Esophagus mucosa (tissue), 1 donor: ENCODE data around the gene MRGPRG. TPM values are rescaled to one million over a fixed set of nuclear protein-coding genes. Genes with fewer than 3 reads are reported as not detected.
A peak's percentile ranks its signal among the peaks of the same experiment; 100 is the strongest.
"Not testable (repeated sequence)": the region's sequence is repeated elsewhere in the genome, so short reads cannot be mapped to it uniquely, and the experiment has no call there.

ENCODE experiments used
- ATAC-seq: fragments of 200-7000 bp; cut with Tn5 transposase; one replicate; pipeline ENCODE4 v1.9.1; 2020
- total RNA-seq: library from RNA; stranded (reverse); gene quantifications from one replicate; pipeline ENCODE4 v1.2.4, GENCODE V29; 2023
- donor health status: DM: yes; HTN: yes; CAD: no.

MRGPRG gene
- total RNA-seq, result not detected

GRCh38 chr11:3218483-3219280, at the start of gene MRGPRG:
Gene MRGPRG, minus strand, starts transcription at chr11:3218813. Its CDS starts 0 bp downstream, at chr11:3218813.
- no peak for ATAC-seq

GRCh38 chr11:3262548-3262947, 43.9 kb upstream of the MRGPRG start:
- ATAC-seq, result not testable (repeated sequence)

GRCh38 chr11:3261831-3262230, 43.2 kb upstream of the MRGPRG start:
- ATAC-seq, result not testable (repeated sequence)

GRCh38 chr11:3257509-3257908, 38.9 kb upstream of the MRGPRG start:
- ATAC-seq, result not testable (repeated sequence)

- ATAC-seq, result not testable (repeated sequence)
Observed at GRCh38 chr11:3255241-3255640, 36.6 kb upstream of the MRGPRG start.

GRCh38 chr11:3254773-3255172, 36.2 kb upstream of the MRGPRG start:
- ATAC-seq, result not testable (repeated sequence)

- ATAC-seq, result no peak
Observed at GRCh38 chr11:3245071-3245470, 26.5 kb upstream of the MRGPRG start.

GRCh38 chr11:3243880-3244279, 25.3 kb upstream of the MRGPRG start:
- no peak for ATAC-seq

GRCh38 chr11:3237119-3237518, 18.5 kb upstream of the MRGPRG start:
- no peak for ATAC-seq

- ATAC-seq, result no peak
Observed at GRCh38 chr11:3234846-3235245, 16.2 kb upstream of the MRGPRG start.

GRCh38 chr11:3232956-3233355, 14.3 kb upstream of the MRGPRG start:
- ATAC-seq, result no peak

GRCh38 chr11:3231851-3232744, 13.5 kb upstream of the MRGPRG start, which contains the start of gene MRGPRE:
Gene MRGPRE, minus strand, starts transcription at chr11:3232417. Its CDS starts 3,618 bp downstream, at chr11:3228799.
- peak; percentile 22 for ATAC-seq

- ATAC-seq, result no peak
Observed at GRCh38 chr11:3231550-3231850, 12.9 kb upstream of the MRGPRG start.

GRCh38 chr11:3230636-3231549, 12.3 kb upstream of the MRGPRG start:
- no peak for ATAC-seq

- ATAC-seq, result no peak
Observed at GRCh38 chr11:3229673-3230630, 11.3 kb upstream of the MRGPRG start.

- ATAC-seq, result no peak
Observed at GRCh38 chr11:3228445-3228829, 9.8 kb upstream of the MRGPRG start.

GRCh38 chr11:3227568-3228444, 9.2 kb upstream of the MRGPRG start:
- ATAC-seq, result no peak

GRCh38 chr11:3226846-3227567, 8.4 kb upstream of the MRGPRG start:
- no peak for ATAC-seq
